Prostate gland (tissue), 2 donors: ENCODE data around the gene RBFOX1. TPM values are rescaled to one million over a fixed set of nuclear protein-coding genes. Genes with fewer than 3 reads are reported as not detected.

ENCODE experiments used
- DNase-seq: peaks from one replicate; pipeline ENCODE4 v3.0.0-alpha.2; 2019; ENCODE audit warnings: low spot score
- H3K27ac ChIP-seq, 2 donors: fragments of 200-600 bp; sonication (generic); 2 replicates each; pipeline ENCODE4 v1.5.1; 2017 to 2019
- H3K27me3 ChIP-seq: fragments of 200-600 bp; sonication (generic); replicated peaks from 2 replicates; pipeline ENCODE4 v1.5.1; 2019; ENCODE audit not compliant: insufficient read depth
- H3K36me3 ChIP-seq, 2 donors: fragments of 200-600 bp; sonication (generic); 1 replicate in 1 of 2; 2 replicates in 1 of 2; pipeline versions ENCODE4 v1.5.1 to v1.8.1; 2017 to 2019
- H3K4me1 ChIP-seq: fragments of 200-600 bp; sonication (generic); replicated peaks from 2 replicates; pipeline ENCODE4 v1.5.1; 2019
- H3K4me3 ChIP-seq, 2 donors: fragments of 200-600 bp; sonication (generic); 2 replicates each; pipeline ENCODE4 v1.5.1; 2017 to 2019
- H3K9me3 ChIP-seq: fragments of 200-600 bp; sonication (generic); 2 replicates; pipeline ENCODE4 v1.5.1; 2017
- POLR2A ChIP-seq: fragments of 450-650 bp; IDR thresholded peaks from one replicate; pipeline ENCODE4 v1.6.1; 2016; ENCODE audit warnings: antibody characterized with exemption, mild to moderate bottlenecking
- POLR2AphosphoS5 ChIP-seq: sonication (generic); formaldehyde crosslinking; IDR thresholded peaks from one replicate; pipeline ENCODE4 v1.6.1; 2017; ENCODE audit warnings: antibody characterized with exemption
- WGBS: methylation state at CpG from one replicate; pipeline ENCODE4 v1.1.5; 2018; 5-methylcytosine and 5-hydroxymethylcytosine counted together
- intact Hi-C: fragments of 100-400 bp; cut with DNase I; formaldehyde crosslinking; loops from one replicate; pipeline ENCODE4 v1.14.2; 2022
- total RNA-seq, 2 donors: library from RNA; depleted of rRNA; stranded (reverse); fragments of >200 nt; gene quantifications; one replicate each; pipeline ENCODE4 v1.1.0, GENCODE V29; 2016
- TF ChIP-seq, protein P1 (sequence below), 4 experiments: fragments of 200-600 bp in 2 of 4; fragments of 450-650 bp in 2 of 4; sonication (generic) in 2 of 4; IDR thresholded peaks; 1 replicate in 3 of 4; 2 replicates in 1 of 4; pipeline ENCODE4 v1.5.1; 2016 to 2019; ENCODE audit warnings: antibody characterized with exemption in 4 of 4, mild to moderate bottlenecking in 2 of 4, moderate library complexity in 2 of 4

RBFOX1 gene
- total RNA-seq, 2 donors from 2014 or later: 1.3 to 1.5 TPM

DNA sequence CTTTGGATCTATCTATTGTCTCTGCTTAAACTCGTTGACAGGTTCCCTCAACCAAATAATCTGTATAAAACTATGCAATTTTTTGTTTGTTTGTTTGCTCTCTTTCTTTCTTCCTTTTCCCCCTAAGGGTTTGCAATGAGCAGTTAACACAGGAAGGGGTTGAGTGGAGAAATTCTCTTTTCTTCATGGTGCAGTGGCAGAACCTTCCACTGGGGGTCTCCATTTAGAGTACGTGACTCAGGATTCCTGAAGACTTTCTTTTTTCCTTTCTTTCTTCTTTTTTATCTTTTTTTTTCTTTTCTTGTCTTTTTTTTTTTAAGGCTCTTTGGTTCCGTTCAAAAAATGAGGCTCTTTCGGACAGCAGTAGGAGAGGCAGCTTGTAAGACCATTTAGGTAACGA, 19.5 kb upstream of the RBFOX1 start:
- intact Hi-C loops: no loop called here
- no peak for DNase-seq
- no peaks in the 10 kb centered on the region for H3K27me3 ChIP-seq
- WGBS: 46% methylated on average over 5 of the region's 5 CpGs
- H3K36me3 ChIP-seq: no peaks in the 10 kb centered on the region
- no peaks in the 10 kb centered on the region for H3K9me3 ChIP-seq
- H3K4me3 ChIP-seq: no peak overlapping the region
- no peak overlapping the region for H3K27ac ChIP-seq
- TF ChIP-seq POLR2A: no peak
- no peak for TF ChIP-seq POLR2AphosphoS5
- TF ChIP-seq, protein P1, sequence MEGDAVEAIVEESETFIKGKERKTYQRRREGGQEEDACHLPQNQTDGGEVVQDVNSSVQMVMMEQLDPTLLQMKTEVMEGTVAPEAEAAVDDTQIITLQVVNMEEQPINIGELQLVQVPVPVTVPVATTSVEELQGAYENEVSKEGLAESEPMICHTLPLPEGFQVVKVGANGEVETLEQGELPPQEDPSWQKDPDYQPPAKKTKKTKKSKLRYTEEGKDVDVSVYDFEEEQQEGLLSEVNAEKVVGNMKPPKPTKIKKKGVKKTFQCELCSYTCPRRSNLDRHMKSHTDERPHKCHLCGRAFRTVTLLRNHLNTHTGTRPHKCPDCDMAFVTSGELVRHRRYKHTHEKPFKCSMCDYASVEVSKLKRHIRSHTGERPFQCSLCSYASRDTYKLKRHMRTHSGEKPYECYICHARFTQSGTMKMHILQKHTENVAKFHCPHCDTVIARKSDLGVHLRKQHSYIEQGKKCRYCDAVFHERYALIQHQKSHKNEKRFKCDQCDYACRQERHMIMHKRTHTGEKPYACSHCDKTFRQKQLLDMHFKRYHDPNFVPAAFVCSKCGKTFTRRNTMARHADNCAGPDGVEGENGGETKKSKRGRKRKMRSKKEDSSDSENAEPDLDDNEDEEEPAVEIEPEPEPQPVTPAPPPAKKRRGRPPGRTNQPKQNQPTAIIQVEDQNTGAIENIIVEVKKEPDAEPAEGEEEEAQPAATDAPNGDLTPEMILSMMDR (IDR thresholded peaks at IDR 0.05): no peak
- no peaks in the 10 kb centered on the region for H3K4me1 ChIP-seq

DNA sequence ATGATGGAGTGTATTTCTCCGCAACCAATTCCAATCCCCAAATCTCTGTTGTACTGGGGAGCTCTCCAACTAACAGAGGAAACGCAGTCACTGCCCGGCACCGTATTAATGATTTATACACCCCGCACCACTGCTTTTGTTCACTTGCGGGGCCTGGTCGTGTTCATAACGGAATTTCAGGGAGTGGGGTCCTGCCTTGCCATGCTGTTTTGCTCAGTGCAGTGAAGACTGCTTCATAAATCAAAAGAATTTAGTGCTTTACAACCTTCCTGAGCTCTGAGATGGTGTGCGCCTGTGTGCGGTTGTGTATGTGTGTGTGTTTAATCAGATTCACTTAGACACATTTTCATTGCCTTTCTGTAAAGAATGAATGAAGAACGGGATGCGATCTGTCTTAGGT, 18.5 kb upstream of the RBFOX1 start:
- no peak for DNase-seq
- Histone ChIP-seq H3K27me3 (no peaks in the 10 kb centered on the region), H3K4me1 (no peaks in the 10 kb centered on the region), H3K9me3 (no peaks in the 10 kb centered on the region), H3K4me3 (no peak overlapping the region), H3K36me3 (no peaks in the 10 kb centered on the region), H3K27ac (no peak overlapping the region)
- WGBS: 30% methylated on average over 12 of the region's 12 CpGs
- TF ChIP-seq POLR2AphosphoS5 (no peak), POLR2A (no peak)
- TF ChIP-seq, protein P1 (IDR thresholded peaks at IDR 0.05): no peak
- intact Hi-C loops: no loop called here

DNA sequence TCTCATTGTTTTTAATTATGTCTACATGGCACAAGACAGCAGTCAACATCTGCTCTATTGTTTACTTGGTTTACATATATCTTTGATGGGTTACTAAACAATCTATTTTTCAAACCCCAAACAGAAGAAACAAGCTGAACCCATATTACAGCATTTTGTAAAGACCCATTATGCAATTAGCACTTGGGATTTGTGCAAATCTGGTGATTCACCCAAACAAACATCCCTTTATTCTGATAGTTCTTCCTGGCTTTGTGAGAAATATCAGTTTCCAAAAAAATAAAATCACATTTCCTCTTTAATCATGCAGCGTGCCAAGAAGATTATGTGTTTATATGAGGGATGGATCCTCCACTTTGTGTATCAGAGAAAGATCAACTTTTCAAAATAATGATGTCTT, 16.8 kb upstream of the RBFOX1 start:
- no peak for DNase-seq
- TF ChIP-seq POLR2A (no peak), POLR2AphosphoS5 (no peak)
- TF ChIP-seq, protein P1 (IDR thresholded peaks at IDR 0.05): no peak
- H3K4me1 ChIP-seq: no peaks in the 10 kb centered on the region
- no peaks in the 10 kb centered on the region for H3K9me3 ChIP-seq
- intact Hi-C loops: no loop called here
- no peak overlapping the region for H3K4me3 ChIP-seq
- 69% methylated on average over 1 of the region's 1 CpG for WGBS
- H3K27me3 ChIP-seq: no peaks in the 10 kb centered on the region
- no peaks in the 10 kb centered on the region for H3K36me3 ChIP-seq
- H3K27ac ChIP-seq: no peak overlapping the region

DNA sequence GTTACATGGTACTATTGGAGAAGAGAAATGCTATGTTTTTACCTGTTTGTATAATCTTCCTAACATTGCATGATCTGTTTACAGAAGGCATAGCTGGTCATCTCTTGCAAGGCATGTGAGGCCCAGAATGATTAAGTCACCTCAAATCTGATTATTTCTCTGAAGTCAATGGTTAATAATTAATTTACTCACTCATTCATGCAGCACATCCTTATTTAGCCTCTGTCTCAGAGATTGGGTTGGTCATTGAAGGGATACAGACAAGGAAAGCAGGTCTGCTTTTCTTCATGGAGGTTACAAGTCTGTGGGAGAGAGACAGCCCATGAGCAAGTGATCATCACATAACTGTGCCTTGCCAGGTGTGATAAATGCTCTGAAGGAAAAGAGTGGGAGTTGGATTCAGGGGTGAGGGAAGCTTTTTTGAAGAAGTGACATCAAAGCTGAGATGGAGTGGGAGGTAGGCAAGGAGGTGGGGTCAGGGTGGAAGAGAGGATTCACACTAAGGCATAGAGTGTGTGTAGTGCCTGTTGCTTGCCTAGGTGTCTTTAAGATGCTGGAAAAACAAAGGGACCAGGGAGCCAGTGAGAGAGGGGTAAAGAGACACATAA, 16.3 kb upstream of the RBFOX1 start:
- Histone ChIP-seq H3K9me3 (no peaks in the 10 kb centered on the region), H3K4me3 (no peak overlapping the region), H3K27ac (no peak overlapping the region), H3K4me1 (no peaks in the 10 kb centered on the region), H3K36me3 (no peaks in the 10 kb centered on the region), H3K27me3 (no peaks in the 10 kb centered on the region)
- TF ChIP-seq POLR2A: no peak
- TF ChIP-seq, protein P1 (IDR thresholded peaks at IDR 0.05): no peak
- no peak for TF ChIP-seq POLR2AphosphoS5
- intact Hi-C loops: no loop called here
- no peak for DNase-seq

DNA sequence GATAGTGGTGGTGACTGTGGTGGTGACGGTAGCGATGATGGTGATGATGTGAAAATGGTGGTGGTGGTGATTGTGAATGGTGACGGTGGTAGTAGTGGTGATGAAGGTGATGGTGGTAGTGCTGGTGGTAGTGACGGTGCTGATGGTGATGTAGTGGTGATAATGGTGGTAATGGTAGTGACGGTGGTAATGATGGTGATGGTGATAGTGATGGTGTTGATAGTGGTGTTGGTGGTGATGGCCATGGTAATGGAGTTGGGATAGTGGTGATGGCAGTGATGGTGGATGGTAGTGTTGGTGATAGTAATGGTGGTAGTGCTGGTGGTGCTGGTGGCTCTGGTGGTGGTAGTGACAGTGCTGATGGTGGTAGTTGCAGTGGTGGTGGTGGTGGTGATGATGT, 14.7 kb upstream of the RBFOX1 start:
- H3K27me3 ChIP-seq: no peaks in the 10 kb centered on the region
- no peaks in the 10 kb centered on the region for H3K36me3 ChIP-seq
- DNase-seq: no peak
- H3K4me3 ChIP-seq: no peak overlapping the region
- no peaks in the 10 kb centered on the region for H3K4me1 ChIP-seq
- intact Hi-C loops: no loop called here
- H3K27ac ChIP-seq: no peak overlapping the region
- 94% methylated on average over 5 of the region's 5 CpGs for WGBS
- no peaks in the 10 kb centered on the region for H3K9me3 ChIP-seq
- no peak for TF ChIP-seq POLR2A
- no peak for TF ChIP-seq POLR2AphosphoS5
